HL-60 (cell line): Measurements from ENCODE around the gene TSHZ2.

ENCODE experiments used
- CTCF ChIP-seq: IDR thresholded peaks from one replicate; pipeline ENCODE4 v1.5.1; 2011; ENCODE audit warnings: low read length, control low read depth, inconsistent platforms; ENCODE audit not compliant: insufficient read depth
- REST ChIP-seq: IDR thresholded peaks from 2 replicates; pipeline ENCODE4 v1.6.1; 2012; ENCODE audit warnings: low read depth; ENCODE audit not compliant: insufficient replicate concordance

GRCh38 chr20:53148771-53149147 is 176.6 kb downstream of the TSHZ2 start:
- TF ChIP-seq CTCF (no peak), REST (no peak)
